IPS-NIHi7 (cell line): Measurements from ENCODE around the gene NXT1.

Experiments used
- DNase-seq: peaks from one replicate; pipeline ENCODE4 v3.0.0; 2012; ENCODE audit warnings: mixed read lengths; ENCODE audit errors: extremely low spot score

The NXT1 gene

GRCh38 chr20:23390091-23390774 is 39.6 kb downstream of the NXT1 start:
- DNase-seq = no peak

DNA sequence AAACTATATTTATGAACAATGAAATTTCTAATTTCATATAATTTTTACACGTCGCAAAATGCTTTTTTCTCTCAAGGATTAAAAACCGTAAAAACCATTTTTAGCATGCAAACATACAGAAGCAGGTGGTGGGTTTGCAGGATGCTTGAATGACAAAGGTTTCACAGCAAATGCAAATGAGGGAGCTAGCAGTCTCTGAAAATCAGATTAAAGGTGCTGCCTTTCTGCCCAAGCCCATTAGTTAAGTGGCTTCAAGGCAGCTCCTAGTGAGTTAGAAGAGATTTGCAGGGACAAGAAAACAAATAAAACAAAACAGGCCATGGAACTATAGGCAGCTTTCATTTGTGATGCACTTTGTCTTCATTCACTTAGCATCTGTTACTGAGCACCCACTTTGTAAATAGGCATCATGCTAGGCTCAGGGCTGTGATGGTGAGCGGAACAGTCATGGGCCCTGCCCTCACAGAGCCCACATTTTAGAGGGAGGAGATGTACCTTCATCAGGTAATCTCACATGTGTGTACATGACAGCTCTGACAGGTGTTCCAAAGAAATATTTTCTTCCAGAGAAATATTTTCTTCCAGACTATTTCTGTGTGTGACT is 41.2 kb downstream of the NXT1 start:
- peak; percentile 31 for DNase-seq

DNA sequence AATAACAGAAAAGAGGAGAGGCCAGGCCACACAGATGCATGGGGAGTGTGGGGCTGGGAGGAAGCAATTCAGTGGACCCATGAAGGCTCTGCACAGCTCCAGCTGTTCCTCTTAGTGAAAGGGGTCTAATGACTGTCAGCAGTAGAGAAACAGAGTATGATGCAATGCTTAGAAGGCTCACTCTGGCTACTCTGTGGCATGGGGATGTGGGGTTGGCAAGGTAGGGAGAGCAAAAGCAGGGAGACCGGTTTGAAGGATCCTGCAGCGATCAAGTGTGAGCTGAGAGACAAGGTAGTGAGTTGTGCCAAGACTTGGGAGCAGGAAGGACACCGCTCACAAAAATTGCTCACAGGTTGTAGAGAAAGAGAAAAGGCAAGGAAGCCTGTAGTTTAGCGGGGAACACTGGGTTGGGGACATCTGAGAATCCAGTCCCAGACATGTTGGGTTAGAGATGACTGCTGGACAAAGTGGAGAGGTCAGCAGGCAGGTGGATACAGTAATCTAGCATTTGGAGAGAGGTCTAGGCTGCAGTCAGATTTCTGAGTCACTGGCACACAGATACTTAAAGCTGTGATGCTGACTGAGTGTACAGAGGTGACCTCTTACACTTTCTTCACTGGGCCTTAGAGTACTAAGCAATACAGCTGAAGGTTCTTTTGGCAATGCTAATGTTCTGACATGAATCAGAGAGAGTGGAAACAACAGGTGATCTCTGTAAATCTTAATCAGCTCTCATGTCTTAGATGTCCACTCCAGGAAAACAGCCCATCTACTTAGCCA is 43.6 kb downstream of the NXT1 start:
- DNase-seq = no peak

DNA sequence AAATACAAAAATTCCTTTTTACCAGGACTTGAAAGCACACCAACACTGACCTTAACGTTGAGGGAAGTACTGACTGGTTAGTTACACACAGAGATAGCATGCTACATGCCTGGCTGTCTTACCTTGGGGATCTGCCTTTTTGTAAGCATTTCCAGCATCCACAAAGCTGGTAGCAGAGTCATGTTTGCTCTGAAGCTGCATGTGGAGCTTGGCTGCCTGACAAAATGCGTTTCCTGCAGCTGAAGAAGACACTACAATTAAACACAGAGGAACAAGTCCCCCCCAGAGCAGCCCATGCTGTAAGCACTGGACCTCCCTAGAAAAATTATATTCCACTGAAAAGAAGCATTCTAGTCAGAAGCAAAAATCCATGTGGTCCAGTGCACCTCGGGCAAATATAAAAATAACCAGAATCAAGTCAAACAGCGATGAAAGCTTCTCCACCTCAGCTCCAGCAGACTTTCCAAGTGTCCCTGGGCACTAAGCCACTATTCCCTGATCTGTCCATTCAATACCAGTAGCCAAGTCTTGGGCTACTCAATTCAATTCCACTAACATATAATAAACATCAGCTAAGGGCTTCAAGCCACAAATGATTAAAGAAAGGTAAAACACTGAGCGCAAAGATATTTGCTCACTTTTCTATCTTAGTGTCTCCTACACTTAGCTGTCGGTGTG is 46.5 kb downstream of the NXT1 start:
- DNase-seq = no peak

- no peak for DNase-seq
Measured at GRCh38 chr20:23397961-23398360, 47.4 kb downstream of the NXT1 start.

GRCh38 chr20:23399568-23400241 is 49.1 kb downstream of the NXT1 start:
- no peak for DNase-seq

- DNase-seq = no peak
Measured at GRCh38 chr20:23401051-23401450, 50.5 kb downstream of the NXT1 start.

DNA sequence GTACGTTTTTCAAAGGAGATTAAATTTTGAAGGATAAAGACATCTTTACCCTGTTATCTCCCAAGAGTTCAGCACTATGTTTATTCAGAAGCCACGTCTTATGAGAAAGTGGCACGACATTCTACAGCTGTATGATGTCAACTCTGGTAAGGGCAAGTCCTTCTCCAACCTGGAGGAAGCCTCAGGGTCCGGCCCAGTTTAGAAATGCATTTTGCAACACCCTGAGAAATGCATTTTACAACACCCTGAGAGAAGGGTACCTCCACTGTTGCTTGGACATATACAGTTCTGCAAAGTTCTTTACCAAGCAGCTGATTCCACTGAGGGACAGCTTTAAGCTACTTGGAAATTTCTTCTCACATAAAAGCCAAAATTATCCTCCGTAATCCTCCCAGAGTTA is 53.2 kb downstream of the NXT1 start:
- no peak for DNase-seq

GRCh38 chr20:23404196-23404595 is 53.6 kb downstream of the NXT1 start:
- DNase-seq = no peak
